Skeletal muscle tissue (tissue), 4 donors: ENCODE measurements around the gene PEX10. TPM values are rescaled to one million over a fixed set of nuclear protein-coding genes. Genes with fewer than 3 reads are reported as not detected.

ENCODE experiments used
- H3K27ac ChIP-seq: one replicate; pipeline ENCODE4 v1.7.0; 2013; ENCODE audit warnings: mild to moderate bottlenecking, low read depth, low read length, inconsistent platforms
- H3K27me3 ChIP-seq, 3 donors: one replicate each; pipeline ENCODE4 v1.7.0; 2013; ENCODE audit warnings: low read length in 3 of 3; ENCODE audit not compliant: control insufficient read depth in 3 of 3, insufficient read depth in 3 of 3
- H3K36me3 ChIP-seq, 3 donors: one replicate each; pipeline ENCODE4 v1.7.0; 2013; ENCODE audit warnings: low read length in 3 of 3; ENCODE audit not compliant: control insufficient read depth in 3 of 3, insufficient read depth in 3 of 3
- H3K4me1 ChIP-seq, 3 donors: one replicate each; pipeline ENCODE4 v1.7.0; 2013; ENCODE audit warnings: low read length in 3 of 3, mild to moderate bottlenecking in 3 of 3; ENCODE audit not compliant: control insufficient read depth in 3 of 3, insufficient read depth in 3 of 3
- H3K4me3 ChIP-seq, 3 donors: one replicate each; pipeline ENCODE4 v1.7.0; 2013; ENCODE audit warnings: low read length in 3 of 3
- H3K9ac ChIP-seq, 3 donors: one replicate each; pipeline ENCODE4 v1.7.0; 2013; ENCODE audit warnings: low read length in 3 of 3, mild to moderate bottlenecking in 3 of 3, moderate library complexity in 2 of 3, low read depth in 1 of 3
- H3K9me3 ChIP-seq, 3 donors: one replicate each; pipeline ENCODE4 v1.7.0; 2013; ENCODE audit warnings: low read length in 3 of 3; ENCODE audit not compliant: control insufficient read depth in 3 of 3
- total RNA-seq: library from RNA; depleted of rRNA; stranded (reverse); fragments of >200 nt; gene quantifications from one replicate; pipeline ENCODE4 v1.2.3, GENCODE V29; 2014
- donor health status: Osteomylitis.

PEX10 gene
- total RNA-seq, 1 donor from 2014 or later, result 27.1 TPM

- Histone ChIP-seq H3K9ac (peak overlapping the region in 1 of 3 donors; percentile 54), H3K27me3 (no peaks in the 10 kb centered on the region), H3K9me3 (no peaks in the 10 kb centered on the region), H3K36me3 (peaks cover 0 to 10% (median 0%) of the 10 kb centered on the region in 3 donors), H3K4me3 (no peak overlapping the region), H3K4me1 (peaks cover 0 to 11% (median 6%) of the 10 kb centered on the region in 3 donors), H3K27ac (no peak overlapping the region)
Measured at GRCh38 chr1:2384130-2384860, 28.1 kb downstream of the PEX10 start.

GRCh38 chr1:2383576-2383975 lies 28.8 kb downstream of the PEX10 start:
- no peaks in the 10 kb centered on the region for H3K27me3 ChIP-seq
- H3K27ac ChIP-seq, result no peak overlapping the region
- peaks cover 0 to 11% (median 6%) of the 10 kb centered on the region in 3 donors for H3K4me1 ChIP-seq
- peaks cover 0 to 10% (median 0%) of the 10 kb centered on the region in 3 donors for H3K36me3 ChIP-seq
- H3K9me3 ChIP-seq, result no peaks in the 10 kb centered on the region
- no peak overlapping the region for H3K4me3 ChIP-seq
- no peak overlapping the region for H3K9ac ChIP-seq

- no peak overlapping the region for H3K27ac ChIP-seq
- H3K9ac ChIP-seq, result no peak overlapping the region
- peaks cover 0 to 11% (median 6%) of the 10 kb centered on the region in 3 donors for H3K4me1 ChIP-seq
Measured at GRCh38 chr1:2382621-2383361, 29.6 kb downstream of the PEX10 start.

GRCh38 chr1:2381741-2382620 lies 30.4 kb downstream of the PEX10 start:
- Histone ChIP-seq H3K27ac (no peak overlapping the region), H3K9me3 (no peaks in the 10 kb centered on the region), H3K36me3 (peaks cover 0 to 3% (median 0%) of the 10 kb centered on the region in 3 donors), H3K27me3 (peaks cover 0 to 4% (median 0%) of the 10 kb centered on the region in 3 donors), H3K4me1 (peaks cover 0 to 11% (median 6%) of the 10 kb centered on the region in 3 donors), H3K4me3 (no peak overlapping the region), H3K9ac (peak overlapping the region in 1 of 3 donors; percentile 16)

More at GRCh38 chr1:2382621-2383361, 29.6 kb downstream of the PEX10 start:
- no peaks in the 10 kb centered on the region for H3K27me3 ChIP-seq
- H3K36me3 ChIP-seq, result peaks cover 0 to 10% (median 0%) of the 10 kb centered on the region in 3 donors
- H3K9me3 ChIP-seq, result no peaks in the 10 kb centered on the region
- H3K4me3 ChIP-seq, result no peak overlapping the region

- no peaks in the 10 kb centered on the region for H3K36me3 ChIP-seq
- peaks cover 0 to 14% (median 0%) of the 10 kb centered on the region in 3 donors for H3K27me3 ChIP-seq
- H3K4me3 ChIP-seq, result peak overlapping the region in 1 of 3 donors; percentile 6
- H3K27ac ChIP-seq, result no peak overlapping the region
- H3K4me1 ChIP-seq, result peaks cover 0 to 11% (median 6%) of the 10 kb centered on the region in 3 donors
- H3K9ac ChIP-seq, result peak overlapping the region in 1 of 3 donors; percentile 16
- no peaks in the 10 kb centered on the region for H3K9me3 ChIP-seq
Measured at GRCh38 chr1:2380816-2381591, 31.4 kb downstream of the PEX10 start.

GRCh38 chr1:2379733-2380404 lies 32.5 kb downstream of the PEX10 start:
- H3K4me1 ChIP-seq, result peaks cover 0 to 11% (median 6%) of the 10 kb centered on the region in 3 donors
- H3K9ac ChIP-seq, result no peak overlapping the region
- no peak overlapping the region for H3K27ac ChIP-seq
- peaks cover 0 to 23% (median 3%) of the 10 kb centered on the region in 3 donors for H3K27me3 ChIP-seq
- H3K36me3 ChIP-seq, result no peaks in the 10 kb centered on the region
- no peaks in the 10 kb centered on the region for H3K9me3 ChIP-seq
- H3K4me3 ChIP-seq, result no peak overlapping the region

- Histone ChIP-seq H3K9me3 (no peaks in the 10 kb centered on the region), H3K36me3 (no peaks in the 10 kb centered on the region), H3K4me1 (peaks cover 0 to 11% (median 6%) of the 10 kb centered on the region in 3 donors), H3K27me3 (peaks cover 0 to 26% (median 3%) of the 10 kb centered on the region in 3 donors), H3K27ac (no peak overlapping the region), H3K9ac (no peak overlapping the region), H3K4me3 (no peak overlapping the region)
Measured at GRCh38 chr1:2378956-2379732, 33.2 kb downstream of the PEX10 start.

GRCh38 chr1:2378441-2378851 lies 33.9 kb downstream of the PEX10 start:
- H3K9ac ChIP-seq, result no peak overlapping the region
- H3K27me3 ChIP-seq, result peaks cover 0 to 30% (median 3%) of the 10 kb centered on the region in 3 donors
- no peaks in the 10 kb centered on the region for H3K9me3 ChIP-seq
- H3K4me1 ChIP-seq, result peaks cover 0 to 11% (median 6%) of the 10 kb centered on the region in 3 donors
- H3K36me3 ChIP-seq, result no peaks in the 10 kb centered on the region
- no peak overlapping the region for H3K4me3 ChIP-seq
- no peak overlapping the region for H3K27ac ChIP-seq
